B cell (primary cell): ENCODE results near the gene TCERG1L. TPM values are rescaled to one million over a fixed set of nuclear protein-coding genes. Genes with fewer than 3 reads are reported as not detected.

ENCODE experiments used
- ATAC-seq: fragments of 200-7000 bp; cut with Tn5 transposase; one replicate; pipeline ENCODE4 v1.10.0; 2021; ENCODE audit warnings: low read depth, mild to moderate bottlenecking, moderate number of reproducible peaks, moderate library complexity
- CTCF ChIA-PET: fragments of 350-600 bp; sonication (Branson Sonifier 250); formaldehyde crosslinking; loops from one replicate; lab custom pipeline; 2021; ENCODE audit warnings: antibody characterized with exemption, inconsistent platforms; lab: Charles Lee
- POLR2A ChIA-PET: fragments of 350-600 bp; sonication (Branson Sonifier 250); formaldehyde crosslinking; loops from one replicate; lab custom pipeline; 2021; ENCODE audit warnings: antibody characterized with exemption; lab: Charles Lee
- DNase-seq: peaks from one replicate; pipeline ENCODE4 v3.0.0; 2013
- H2AFZ ChIP-seq: 2 replicates; pipeline ENCODE4 v1.6.1; 2012; ENCODE audit warnings: mild to moderate bottlenecking, low read depth, low read length; ENCODE audit not compliant: insufficient read depth, poor library complexity, severe bottlenecking
- H3K27ac ChIP-seq, 2 donors: 1 replicate in 1 of 2; 2 replicates in 1 of 2; pipeline ENCODE4 v1.5.1; 2012 to 2013; ENCODE audit warnings: low read length in 2 of 2, mild to moderate bottlenecking in 2 of 2, moderate library complexity in 1 of 2
- H3K27me3 ChIP-seq, 4 experiments: fragments of 200-600 bp in 1 of 4; sonication (generic) in 1 of 4; replicated peaks in 1 of 4; 1 replicate in 2 of 4; 2 replicates in 2 of 4; pipeline versions ENCODE4 v1.6.1 to v1.7.0; 2013 to 2016; ENCODE audit warnings: low read length in 3 of 4, mild to moderate bottlenecking in 2 of 4, mixed read lengths in 1 of 4, moderate library complexity in 1 of 4; ENCODE audit not compliant: insufficient read depth in 4 of 4, control insufficient read depth in 3 of 4; ENCODE audit errors: control extremely low read depth in 1 of 4
- H3K36me3 ChIP-seq, 2 experiments: replicated peaks in 1 of 2; 1 replicate in 1 of 2; 2 replicates in 1 of 2; pipeline versions ENCODE4 v1.6.1 to v1.7.1; 2013; ENCODE audit warnings: low read length in 1 of 2; ENCODE audit not compliant: insufficient read depth in 2 of 2, control insufficient read depth in 1 of 2; ENCODE audit errors: control extremely low read depth in 1 of 2, extremely low read depth in 1 of 2
- H3K4me1 ChIP-seq, 2 donors: fragments of 200-600 bp in 1 of 2; sonication (generic) in 1 of 2; 1 replicate in 1 of 2; 2 replicates in 1 of 2; pipeline versions ENCODE4 v1.5.1 to v1.6.1; 2013 to 2017; ENCODE audit warnings: low read length in 2 of 2; ENCODE audit not compliant: control insufficient read depth in 2 of 2, insufficient read depth in 2 of 2
- H3K4me2 ChIP-seq: replicated peaks from 2 replicates; pipeline ENCODE3; 2012; ENCODE audit warnings: mild to moderate bottlenecking, low read depth, low read length; ENCODE audit not compliant: poor library complexity, severe bottlenecking
- H3K4me3 ChIP-seq, 5 experiments: fragments of 200-600 bp in 1 of 5; sonication (generic) in 1 of 5; 1 replicate in 3 of 5; 2 replicates in 2 of 5; pipeline versions ENCODE4 v1.5.1 to v1.7.0; 2011 to 2016; ENCODE audit warnings: low read length in 4 of 5, mild to moderate bottlenecking in 4 of 5, low read depth in 2 of 5, control low read depth in 1 of 5, moderate library complexity in 1 of 5; ENCODE audit not compliant: insufficient read depth in 1 of 5; ENCODE audit errors: control extremely low read depth in 1 of 5, extremely low read depth in 1 of 5
- H3K79me2 ChIP-seq: fragments of 200-600 bp; sonication (generic); one replicate; pipeline ENCODE4 v1.6.0; 2016; ENCODE audit warnings: low read length; ENCODE audit not compliant: control insufficient read depth, insufficient read depth
- H3K9ac ChIP-seq: fragments of 200-600 bp; sonication (generic); 2 replicates; pipeline ENCODE4 v1.6.1; 2017; ENCODE audit warnings: mild to moderate bottlenecking, low read length, moderate library complexity
- H3K9me3 ChIP-seq, 3 donors: one replicate each; pipeline versions ENCODE4 v1.6.1 to v1.7.1; 2013; ENCODE audit warnings: low read length in 2 of 3; ENCODE audit not compliant: control insufficient read depth in 2 of 3, insufficient read depth in 1 of 3; ENCODE audit errors: control extremely low read depth in 1 of 3
- H4K20me1 ChIP-seq: 2 replicates; pipeline ENCODE4 v1.6.0; 2012; ENCODE audit warnings: mild to moderate bottlenecking, low read length; ENCODE audit not compliant: insufficient read depth, control insufficient read depth, poor library complexity, severe bottlenecking
- H3K27ac Mint-ChIP-seq: one replicate; pipeline ENCODE4 v1.8.0; 2021; ENCODE audit warnings: mixed read lengths
- H3K27me3 Mint-ChIP-seq: one replicate; pipeline ENCODE4 v1.8.0; 2021; ENCODE audit warnings: mixed read lengths
- H3K4me1 Mint-ChIP-seq: one replicate; pipeline ENCODE4 v1.8.0; 2021; ENCODE audit warnings: mixed read lengths
- H3K4me3 Mint-ChIP-seq: one replicate; pipeline ENCODE4 v1.8.0; 2021; ENCODE audit warnings: mixed read lengths
- H3K9me3 Mint-ChIP-seq: one replicate; pipeline ENCODE4 v1.8.0; 2022; ENCODE audit warnings: mixed read lengths; ENCODE audit not compliant: insufficient read depth
- CTCF ChIP-seq: fragments of 200-600 bp; IDR thresholded peaks from one replicate; pipeline ENCODE4 v1.8.0; 2022; ENCODE audit warnings: antibody characterized with exemption, mild to moderate bottlenecking
- EZH2 ChIP-seq: IDR thresholded peaks from 2 replicates; pipeline ENCODE4 v1.6.1; 2012; ENCODE audit warnings: borderline replicate concordance, low read depth, mild to moderate bottlenecking, moderate library complexity, low read length; ENCODE audit not compliant: insufficient read depth, poor library complexity, severe bottlenecking
- whole genome bisulfite sequencing: methylation state at CpG from one replicate; pipeline ENCODE4 v1.1.5; 2013; ENCODE audit warnings: missing lambda C conversion rate; ENCODE audit not compliant: insufficient coverage; 5-methylcytosine and 5-hydroxymethylcytosine counted together
- intact Hi-C: fragments of 100-400 bp; cut with micrococcal nuclease; formaldehyde crosslinking; loops from one replicate; pipeline ENCODE4 v1.10.0; 2022
- polyA plus RNA-seq: library from polyadenylated mRNA; depleted of rRNA; stranded (reverse); fragments of >200 nt; gene quantifications from 2 replicates; pipeline ENCODE4 v1.2.3, GENCODE V29; 2012
- total RNA-seq, 2 donors: library from RNA; stranded (reverse); fragments of 120-200 nt in 1 of 2; gene quantifications; 1 replicate in 1 of 2; 2 replicates in 1 of 2; pipeline versions ENCODE4 v1.2.3 to v1.2.4, GENCODE V29; 2013 to 2022

TCERG1L gene
- total and polyA plus RNA-seq, 2 donors (not counting 1 experiment from before 2014, with no cell fraction given) = 0.10 TPM; not detected in 1

DNA sequence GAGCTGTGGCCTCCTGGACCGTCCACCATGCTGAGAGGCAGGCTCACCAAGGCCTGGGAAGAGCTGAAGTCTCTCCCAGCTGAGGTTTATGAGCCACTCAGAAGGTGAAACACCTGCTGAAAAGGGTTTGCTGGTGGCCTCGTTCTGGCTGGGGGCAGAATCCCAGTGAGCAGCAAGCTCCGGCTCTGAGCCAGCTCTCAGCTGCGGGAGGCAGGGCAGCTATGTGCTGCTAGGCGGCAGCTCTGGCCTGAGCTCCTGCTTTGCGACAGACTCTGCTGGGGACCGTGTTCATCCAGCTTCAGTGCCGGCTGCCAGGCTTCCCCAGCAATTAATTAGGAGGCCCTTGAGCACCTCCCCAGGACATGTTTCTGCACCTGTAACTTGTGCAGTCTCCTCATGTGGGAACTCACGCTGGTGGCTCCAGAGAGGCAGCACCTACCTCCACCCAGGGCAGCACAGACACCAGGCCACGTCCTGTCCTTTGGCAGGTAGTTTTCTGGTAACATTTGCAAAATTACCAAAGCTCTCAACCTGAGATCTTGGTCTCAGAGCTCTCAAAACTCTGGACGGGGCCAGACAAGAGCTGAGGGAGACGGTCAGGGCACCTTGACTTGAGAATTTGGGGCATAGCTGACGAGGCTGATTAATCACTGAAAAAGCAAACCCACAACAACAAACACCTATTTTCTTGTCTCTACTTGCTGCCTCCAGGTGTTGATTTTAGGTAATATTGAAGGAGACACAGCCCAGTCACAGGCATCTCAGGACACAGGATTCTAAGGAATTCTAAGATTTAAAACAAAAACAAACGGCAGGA is 185.0 kb downstream of the TCERG1L start:
- TF ChIP-seq EZH2 (no peak), CTCF (no peak)
- Histone ChIP-seq H3K4me3 (no peak overlapping the region), H4K20me1 (no peaks in the 10 kb centered on the region), H3K4me1 (no peaks in the 10 kb centered on the region), H3K4me2 (no peak overlapping the region), H3K9ac (no peak overlapping the region), H3K36me3 (no peaks in the 10 kb centered on the region), H3K27ac (no peak overlapping the region), H3K79me2 (no peaks in the 10 kb centered on the region), H3K27me3 (no peaks in the 10 kb centered on the region), H2AFZ (no peak overlapping the region), H3K9me3 (peaks cover 0 to 40% (median 0%) of the 10 kb centered on the region in 3 donors)
- no peak overlapping the region for H3K4me3 Mint-ChIP-seq
- POLR2A ChIA-PET = no interaction called here
- no peak overlapping the region for H3K27ac Mint-ChIP-seq
- WGBS = 81% methylated on average over 10 of the region's 14 CpGs
- no peak for DNase-seq
- H3K9me3 Mint-ChIP-seq = peaks cover 3% of the 10 kb centered on the region
- CTCF ChIA-PET = no interaction called here
- no peaks in the 10 kb centered on the region for H3K27me3 Mint-ChIP-seq
- no peaks in the 10 kb centered on the region for H3K4me1 Mint-ChIP-seq
- intact Hi-C loops = no loop called here
- ATAC-seq = no peak

GRCh38 chr10:131125511-131126225 is 185.9 kb downstream of the TCERG1L start:
- no peak overlapping the region for H3K27ac ChIP-seq
- TF ChIP-seq EZH2 = no peak
- TF ChIP-seq CTCF = no peak
- no peaks in the 10 kb centered on the region for H3K79me2 ChIP-seq
- no peak overlapping the region for H2AFZ ChIP-seq
- no peaks in the 10 kb centered on the region for H3K4me1 Mint-ChIP-seq
- no peak overlapping the region for H3K4me3 Mint-ChIP-seq
- H3K4me2 ChIP-seq = no peak overlapping the region
- H3K36me3 ChIP-seq = no peaks in the 10 kb centered on the region
- DNase-seq = no peak
- intact Hi-C loops = no loop called here
- no peaks in the 10 kb centered on the region for H3K27me3 Mint-ChIP-seq
- H3K9me3 ChIP-seq = peaks cover 0 to 42% (median 0%) of the 10 kb centered on the region in 3 donors
- no peak for ATAC-seq
- 82% methylated on average over 10 of the region's 10 CpGs for WGBS
- no peak overlapping the region for H3K9ac ChIP-seq
- no peaks in the 10 kb centered on the region for H4K20me1 ChIP-seq
- no peak overlapping the region for H3K27ac Mint-ChIP-seq
- no peaks in the 10 kb centered on the region for H3K27me3 ChIP-seq
- POLR2A ChIA-PET = no interaction called here
- CTCF ChIA-PET = no interaction called here
- H3K4me1 ChIP-seq = no peaks in the 10 kb centered on the region
- peaks cover 3% of the 10 kb centered on the region for H3K9me3 Mint-ChIP-seq
- no peak overlapping the region for H3K4me3 ChIP-seq
